Activated CD8-positive, alpha-beta memory T cell treated with anti-CD3 and anti-CD28 coated beads, Interleukin-2, amount 10 ng/mL, durations not matched to agents 7 days and 5 days (primary cell): Measurements from ENCODE around the gene C2CD2L. TPM values are rescaled to one million over a fixed set of nuclear protein-coding genes. Genes with fewer than 3 reads are reported as not detected.

Experiments
- total RNA-seq, 2 experiments: library from RNA; stranded (reverse); gene quantifications; one replicate each; pipeline ENCODE4 v1.2.3, GENCODE V29; 2021

The C2CD2L gene
- total RNA-seq, 2 experiments from 2014 or later = 30.6 to 35.1 TPM

Other genes with a start within 250 kb of the C2CD2L start
- gene CXCR5, start 223.5 kb upstream of the C2CD2L start, total RNA-seq = under 1 TPM in 1 of 2 experiments, not detected in 1; 0.30 TPM
- 10 to 100 TPM; 33.9 to 44.0 TPM for gene BCL9L, start 181.4 kb upstream of the C2CD2L start, total RNA-seq
- not detected for gene UPK2, start 151.0 kb upstream of the C2CD2L start, total RNA-seq
- gene FOXR1, start 135.6 kb upstream of the C2CD2L start, total RNA-seq = not detected
- 10 to 100 TPM; 43.4 to 47.1 TPM for gene CENATAC, start 109.2 kb upstream of the C2CD2L start, total RNA-seq
- gene RPS25, start 89.0 kb upstream of the C2CD2L start, total RNA-seq = 1,000 to 10,000 TPM in 1 of 2 experiments, 100 to 1,000 TPM in 1; 945 to 1,070 TPM
- gene TRAPPC4, start 88.6 kb upstream of the C2CD2L start, total RNA-seq = 10 to 100 TPM; 73.9 to 91.5 TPM
- gene SLC37A4, start 76.5 kb upstream of the C2CD2L start, total RNA-seq = 10 to 100 TPM; 26.0 to 26.5 TPM
- gene HYOU1, start 50.1 kb upstream of the C2CD2L start, total RNA-seq = 100 to 1,000 TPM; 108 to 163 TPM
- gene VPS11, start 39.5 kb upstream of the C2CD2L start, total RNA-seq = 10 to 100 TPM; 30.1 to 31.2 TPM
- gene HMBS, start 22.5 kb upstream of the C2CD2L start, total RNA-seq = 10 to 100 TPM; 26.6 to 36.7 TPM
- 10 to 100 TPM; 65.1 to 77.1 TPM for gene DPAGT1, start 5.5 kb upstream of the C2CD2L start, total RNA-seq
- 10 to 100 TPM; 40.4 to 43.0 TPM for gene HINFP, start 14.2 kb downstream of the C2CD2L start, total RNA-seq
- gene ABCG4, start 41.7 kb downstream of the C2CD2L start, total RNA-seq = not detected
- 10 to 100 TPM; 21.2 to 22.2 TPM for gene NLRX1, start 61.4 kb downstream of the C2CD2L start, total RNA-seq
- gene NHERF4, start 78.1 kb downstream of the C2CD2L start, total RNA-seq = under 1 TPM; 0.19 to 0.35 TPM
- gene CBL, start 99.0 kb downstream of the C2CD2L start, total RNA-seq = 10 to 100 TPM; 40.0 to 49.2 TPM
- gene MCAM, start 209.8 kb downstream of the C2CD2L start, total RNA-seq = 1 to 10 TPM; 2.5 to 3.9 TPM
- gene RNF26, start 227.2 kb downstream of the C2CD2L start, total RNA-seq = 10 to 100 TPM; 38.7 to 42.1 TPM
- gene C1QTNF5, start 233.5 kb downstream of the C2CD2L start, total RNA-seq = not detected
- gene MFRP, start 239.4 kb downstream of the C2CD2L start, total RNA-seq = not detected